ENCODE results near the gene UBIAD1. TPM values are rescaled to one million over a fixed set of nuclear protein-coding genes. Genes with fewer than 3 reads are reported as not detected.

UBIAD1 gene
- total and polyA plus RNA-seq, 2 experiments from 2014 or later, result 13.7 to 31.6 TPM

GRCh38 chr1:11326070-11326469 is 53.1 kb downstream of the UBIAD1 start:
- no peaks in the 10 kb centered on the region for H3K36me3 Mint-ChIP-seq (ENCODE audit: low read depth)
- Histone ChIP-seq H3F3A (replicated peaks; ENCODE audit: low read depth) (no peaks in the 10 kb centered on the region), H2AFZ (no peak overlapping the region), H4K20me1 (replicated peaks; ENCODE audit: insufficient read depth) (no peaks in the 10 kb centered on the region), H3K9me2 (ENCODE audit: insufficient read depth) (no peaks in the 10 kb centered on the region), H3K4me2 (no peak overlapping the region), H3K27me3 (ENCODE audit: insufficient read depth) (no peaks in the 10 kb centered on the region), H3K4me3 (no peak overlapping the region), H3K4me1 (ENCODE audit: insufficient read depth) (peaks cover 7% of the 10 kb centered on the region; the same call in 1 of the 2 replicates), H3K36me3 (ENCODE audit: insufficient read depth) (no peaks in the 10 kb centered on the region), H3K27ac (ENCODE audit: low read depth) (no peak overlapping the region), H3K79me2 (replicated peaks; ENCODE audit: insufficient read depth) (no peaks in the 10 kb centered on the region)
- no peak for DNase-seq (ENCODE audit: low spot score)
- TF ChIP-seq, protein P1, sequence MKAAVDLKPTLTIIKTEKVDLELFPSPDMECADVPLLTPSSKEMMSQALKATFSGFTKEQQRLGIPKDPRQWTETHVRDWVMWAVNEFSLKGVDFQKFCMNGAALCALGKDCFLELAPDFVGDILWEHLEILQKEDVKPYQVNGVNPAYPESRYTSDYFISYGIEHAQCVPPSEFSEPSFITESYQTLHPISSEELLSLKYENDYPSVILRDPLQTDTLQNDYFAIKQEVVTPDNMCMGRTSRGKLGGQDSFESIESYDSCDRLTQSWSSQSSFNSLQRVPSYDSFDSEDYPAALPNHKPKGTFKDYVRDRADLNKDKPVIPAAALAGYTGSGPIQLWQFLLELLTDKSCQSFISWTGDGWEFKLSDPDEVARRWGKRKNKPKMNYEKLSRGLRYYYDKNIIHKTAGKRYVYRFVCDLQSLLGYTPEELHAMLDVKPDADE (IDR thresholded peaks at IDR 0.05), result no peak
- TF ChIP-seq NANOG (IDR thresholded peaks at IDR 0.05; ENCODE audit: borderline replicate concordance) (no peak), STAT1 (IDR thresholded peaks at IDR 0.05; ENCODE audit: unreplicated experiment) (no peak)
- TF ChIP-seq, protein P2, sequence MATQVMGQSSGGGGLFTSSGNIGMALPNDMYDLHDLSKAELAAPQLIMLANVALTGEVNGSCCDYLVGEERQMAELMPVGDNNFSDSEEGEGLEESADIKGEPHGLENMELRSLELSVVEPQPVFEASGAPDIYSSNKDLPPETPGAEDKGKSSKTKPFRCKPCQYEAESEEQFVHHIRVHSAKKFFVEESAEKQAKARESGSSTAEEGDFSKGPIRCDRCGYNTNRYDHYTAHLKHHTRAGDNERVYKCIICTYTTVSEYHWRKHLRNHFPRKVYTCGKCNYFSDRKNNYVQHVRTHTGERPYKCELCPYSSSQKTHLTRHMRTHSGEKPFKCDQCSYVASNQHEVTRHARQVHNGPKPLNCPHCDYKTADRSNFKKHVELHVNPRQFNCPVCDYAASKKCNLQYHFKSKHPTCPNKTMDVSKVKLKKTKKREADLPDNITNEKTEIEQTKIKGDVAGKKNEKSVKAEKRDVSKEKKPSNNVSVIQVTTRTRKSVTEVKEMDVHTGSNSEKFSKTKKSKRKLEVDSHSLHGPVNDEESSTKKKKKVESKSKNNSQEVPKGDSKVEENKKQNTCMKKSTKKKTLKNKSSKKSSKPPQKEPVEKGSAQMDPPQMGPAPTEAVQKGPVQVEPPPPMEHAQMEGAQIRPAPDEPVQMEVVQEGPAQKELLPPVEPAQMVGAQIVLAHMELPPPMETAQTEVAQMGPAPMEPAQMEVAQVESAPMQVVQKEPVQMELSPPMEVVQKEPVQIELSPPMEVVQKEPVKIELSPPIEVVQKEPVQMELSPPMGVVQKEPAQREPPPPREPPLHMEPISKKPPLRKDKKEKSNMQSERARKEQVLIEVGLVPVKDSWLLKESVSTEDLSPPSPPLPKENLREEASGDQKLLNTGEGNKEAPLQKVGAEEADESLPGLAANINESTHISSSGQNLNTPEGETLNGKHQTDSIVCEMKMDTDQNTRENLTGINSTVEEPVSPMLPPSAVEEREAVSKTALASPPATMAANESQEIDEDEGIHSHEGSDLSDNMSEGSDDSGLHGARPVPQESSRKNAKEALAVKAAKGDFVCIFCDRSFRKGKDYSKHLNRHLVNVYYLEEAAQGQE (IDR thresholded peaks at IDR 0.05; ENCODE audit: unreplicated experiment), result no peak
- H3K4me1 Mint-ChIP-seq, result peaks cover 26% of the 10 kb centered on the region
- H3K27me3 Mint-ChIP-seq (ENCODE audit: insufficient read depth, low read depth, poor library complexity), result peaks cover 14% of the 10 kb centered on the region
- ATAC-seq, result no peak
- H3K9me3 Mint-ChIP-seq, result no peaks in the 10 kb centered on the region
- no peak overlapping the region for H3K4me3 Mint-ChIP-seq
- no peak overlapping the region for H3K27ac Mint-ChIP-seq

GRCh38 chr1:11328444-11328843 is 55.4 kb downstream of the UBIAD1 start:
- Mint-ChIP-seq H3K27me3 (ENCODE audit: insufficient read depth, low read depth, poor library complexity) (peaks cover 11% of the 10 kb centered on the region), H3K4me3 (no peak overlapping the region), H3K9me3 (no peaks in the 10 kb centered on the region), H3K36me3 (ENCODE audit: low read depth) (no peaks in the 10 kb centered on the region; the same call in 2 of the 3 replicates), H3K4me1 (peaks cover 26% of the 10 kb centered on the region), H3K27ac (no peak overlapping the region)
- ATAC-seq, result no peak
- Histone ChIP-seq H3F3A (replicated peaks; ENCODE audit: low read depth) (no peaks in the 10 kb centered on the region), H3K9me2 (ENCODE audit: insufficient read depth) (no peaks in the 10 kb centered on the region), H4K20me1 (replicated peaks; ENCODE audit: insufficient read depth) (no peaks in the 10 kb centered on the region), H3K27ac (ENCODE audit: low read depth) (no peak overlapping the region), H3K4me3 (no peak overlapping the region), H2AFZ (no peak overlapping the region; the same call in 1 of the 2 replicates), H3K36me3 (ENCODE audit: insufficient read depth) (no peaks in the 10 kb centered on the region), H3K79me2 (replicated peaks; ENCODE audit: insufficient read depth) (no peaks in the 10 kb centered on the region), H3K4me1 (ENCODE audit: insufficient read depth) (peaks cover 7% of the 10 kb centered on the region; the same call in 1 of the 2 replicates), H3K4me2 (no peak overlapping the region), H3K27me3 (ENCODE audit: insufficient read depth) (no peaks in the 10 kb centered on the region)
- no peak for DNase-seq (ENCODE audit: low spot score)
- TF ChIP-seq CREB1 (CRISPR knock-in tag; IDR thresholded peaks at IDR 0.05; ENCODE audit: low read depth) (no peak), STAT1 (IDR thresholded peaks at IDR 0.05; ENCODE audit: unreplicated experiment) (no peak), ZNF331 (CRISPR knock-in tag; IDR thresholded peaks at IDR 0.05; ENCODE audit: low read depth) (no peak), JUNB (IDR thresholded peaks at IDR 0.05; ENCODE audit: unreplicated experiment) (no peak), NANOG (IDR thresholded peaks at IDR 0.05; ENCODE audit: borderline replicate concordance) (no peak), CTCF (conservative IDR thresholded peaks at IDR 0.05; ENCODE audit: low read depth in 2 of 2) (no peak), EZH2 (IDR thresholded peaks at IDR 0.05; ENCODE audit: low read depth, unreplicated experiment) (no peak), POLR2AphosphoS5 (IDR thresholded peaks at IDR 0.05; ENCODE audit: low read depth) (no peak), ZNF114 (CRISPR knock-in tag; IDR thresholded peaks at IDR 0.05) (no peak)
- TF ChIP-seq, protein P1 (IDR thresholded peaks at IDR 0.05), result no peak
- TF ChIP-seq, protein P2 (IDR thresholded peaks at IDR 0.05; ENCODE audit: unreplicated experiment), result no peak
